ENCODE results near the gene TTC7B. TPM values are rescaled to one million over a fixed set of nuclear protein-coding genes. Genes with fewer than 3 reads are reported as not detected.

The TTC7B gene
- total RNA-seq, 4 donors from 2014 or later = 14.3 to 48.9 (median 32.5) TPM

DNA sequence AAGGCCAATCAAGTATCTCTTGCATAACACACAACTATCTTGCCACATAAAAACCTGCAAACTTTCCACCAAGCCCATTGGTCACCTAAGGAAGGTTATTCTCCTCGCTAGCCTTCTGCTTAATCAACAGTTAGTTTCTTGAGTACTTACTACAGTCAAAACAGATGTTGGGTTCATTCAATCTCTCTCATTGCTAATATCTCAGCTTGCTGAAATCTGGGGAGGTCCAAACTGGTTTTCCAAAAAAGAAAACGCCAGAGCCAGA lies 74.6 kb downstream of the TTC7B start:
- WGBS = 95% methylated on average over 2 of the region's 2 CpGs

DNA sequence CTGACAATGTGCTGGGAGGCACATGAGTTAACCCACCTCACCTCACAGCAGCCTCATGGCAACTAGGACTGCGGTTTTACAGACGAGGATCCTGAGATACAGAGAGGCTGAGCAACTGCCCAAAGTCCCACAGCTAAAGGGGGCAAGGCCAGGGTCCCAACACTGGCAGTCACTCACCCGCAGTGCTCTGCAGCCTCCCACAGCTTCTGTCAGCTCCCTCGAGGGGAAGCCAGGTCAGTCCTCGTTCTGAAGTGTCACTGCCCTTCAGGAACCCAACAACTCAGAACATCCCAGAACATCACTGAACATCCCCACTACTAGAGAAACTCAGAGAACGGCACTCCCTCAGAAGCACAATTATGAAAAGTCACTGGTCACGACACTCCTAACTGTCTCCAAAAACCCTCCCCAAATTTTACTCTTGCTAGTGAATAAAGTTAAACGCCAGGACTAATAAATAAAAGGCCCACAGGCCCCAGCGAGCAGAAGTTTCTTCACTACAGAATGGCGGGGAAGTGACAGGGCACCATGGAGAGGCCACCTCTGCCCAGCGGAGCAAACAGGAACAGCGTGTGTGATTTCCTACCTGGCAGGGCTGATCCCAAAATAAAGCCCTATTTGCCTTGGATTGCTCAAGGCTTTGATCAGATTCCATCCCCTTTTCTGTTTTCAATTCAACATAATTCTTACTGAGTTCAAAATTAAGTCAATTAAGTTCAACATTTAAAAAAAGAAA lies 75.1 kb downstream of the TTC7B start:
- no peaks in the 10 kb centered on the region for H3K27me3 ChIP-seq
- H3K4me1 ChIP-seq = no peaks in the 10 kb centered on the region
- no peak overlapping the region for H3K27ac ChIP-seq
- WGBS = 88% methylated on average over 12 of the region's 12 CpGs
- no peaks in the 10 kb centered on the region for H3K9me3 ChIP-seq
- no peaks in the 10 kb centered on the region for H3K36me3 ChIP-seq
- H3K4me3 ChIP-seq = no peak overlapping the region
- TF ChIP-seq POLR2A (IDR thresholded peaks at IDR 0.05) = no peak
- TF ChIP-seq EP300 (IDR thresholded peaks at IDR 0.05) = no peak
- no peak for TF ChIP-seq POLR2AphosphoS5 (IDR thresholded peaks at IDR 0.05)
- TF ChIP-seq, protein P1, sequence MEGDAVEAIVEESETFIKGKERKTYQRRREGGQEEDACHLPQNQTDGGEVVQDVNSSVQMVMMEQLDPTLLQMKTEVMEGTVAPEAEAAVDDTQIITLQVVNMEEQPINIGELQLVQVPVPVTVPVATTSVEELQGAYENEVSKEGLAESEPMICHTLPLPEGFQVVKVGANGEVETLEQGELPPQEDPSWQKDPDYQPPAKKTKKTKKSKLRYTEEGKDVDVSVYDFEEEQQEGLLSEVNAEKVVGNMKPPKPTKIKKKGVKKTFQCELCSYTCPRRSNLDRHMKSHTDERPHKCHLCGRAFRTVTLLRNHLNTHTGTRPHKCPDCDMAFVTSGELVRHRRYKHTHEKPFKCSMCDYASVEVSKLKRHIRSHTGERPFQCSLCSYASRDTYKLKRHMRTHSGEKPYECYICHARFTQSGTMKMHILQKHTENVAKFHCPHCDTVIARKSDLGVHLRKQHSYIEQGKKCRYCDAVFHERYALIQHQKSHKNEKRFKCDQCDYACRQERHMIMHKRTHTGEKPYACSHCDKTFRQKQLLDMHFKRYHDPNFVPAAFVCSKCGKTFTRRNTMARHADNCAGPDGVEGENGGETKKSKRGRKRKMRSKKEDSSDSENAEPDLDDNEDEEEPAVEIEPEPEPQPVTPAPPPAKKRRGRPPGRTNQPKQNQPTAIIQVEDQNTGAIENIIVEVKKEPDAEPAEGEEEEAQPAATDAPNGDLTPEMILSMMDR (IDR thresholded peaks at IDR 0.05) = no peak
- no peak for DNase-seq (ENCODE audit: low spot score in 2 of 2)

More for the DNA sequence above, 74.6 kb downstream of the TTC7B start:
- Histone ChIP-seq H3K9me3 (no peaks in the 10 kb centered on the region), H3K36me3 (no peaks in the 10 kb centered on the region), H3K27me3 (no peaks in the 10 kb centered on the region), H3K4me3 (no peak overlapping the region), H3K27ac (no peak overlapping the region), H3K4me1 (no peaks in the 10 kb centered on the region)
- TF ChIP-seq POLR2AphosphoS5 (IDR thresholded peaks at IDR 0.05) = no peak
- TF ChIP-seq POLR2A (IDR thresholded peaks at IDR 0.05) = no peak
- TF ChIP-seq, protein P1 (IDR thresholded peaks at IDR 0.05) = no peak
- no peak for TF ChIP-seq EP300 (IDR thresholded peaks at IDR 0.05)
- no peak for DNase-seq (ENCODE audit: low spot score in 2 of 2)

DNA sequence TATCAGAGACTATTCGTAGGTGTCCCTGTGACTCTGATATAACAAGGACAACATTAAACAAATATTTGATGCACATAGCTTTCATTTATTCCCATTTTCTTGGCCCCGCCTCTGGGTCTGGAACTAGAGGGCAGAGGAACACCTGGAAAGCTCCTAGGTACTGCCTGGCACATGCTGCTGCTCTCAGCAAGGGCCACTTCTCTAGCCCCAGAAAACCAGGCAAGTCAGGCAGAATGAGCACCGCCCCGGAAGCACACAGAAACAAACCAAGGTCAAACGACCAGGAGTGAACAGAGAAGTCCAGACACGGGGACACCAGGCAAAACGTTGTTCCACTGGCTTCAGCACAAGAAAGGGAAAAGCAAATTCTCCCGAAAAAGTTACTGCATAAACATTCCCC lies 76.1 kb downstream of the TTC7B start:
- Histone ChIP-seq H3K4me3 (no peak overlapping the region), H3K27ac (no peak overlapping the region), H3K27me3 (no peaks in the 10 kb centered on the region), H3K4me1 (no peaks in the 10 kb centered on the region), H3K9me3 (no peaks in the 10 kb centered on the region), H3K36me3 (no peaks in the 10 kb centered on the region)
- no peak for DNase-seq (ENCODE audit: low spot score in 2 of 2)
- TF ChIP-seq POLR2AphosphoS5 (IDR thresholded peaks at IDR 0.05) (no peak), POLR2A (IDR thresholded peaks at IDR 0.05) (no peak), EP300 (IDR thresholded peaks at IDR 0.05) (no peak)
- TF ChIP-seq, protein P1 (IDR thresholded peaks at IDR 0.05) = no peak
- 86% methylated on average over 8 of the region's 8 CpGs for WGBS

DNA sequence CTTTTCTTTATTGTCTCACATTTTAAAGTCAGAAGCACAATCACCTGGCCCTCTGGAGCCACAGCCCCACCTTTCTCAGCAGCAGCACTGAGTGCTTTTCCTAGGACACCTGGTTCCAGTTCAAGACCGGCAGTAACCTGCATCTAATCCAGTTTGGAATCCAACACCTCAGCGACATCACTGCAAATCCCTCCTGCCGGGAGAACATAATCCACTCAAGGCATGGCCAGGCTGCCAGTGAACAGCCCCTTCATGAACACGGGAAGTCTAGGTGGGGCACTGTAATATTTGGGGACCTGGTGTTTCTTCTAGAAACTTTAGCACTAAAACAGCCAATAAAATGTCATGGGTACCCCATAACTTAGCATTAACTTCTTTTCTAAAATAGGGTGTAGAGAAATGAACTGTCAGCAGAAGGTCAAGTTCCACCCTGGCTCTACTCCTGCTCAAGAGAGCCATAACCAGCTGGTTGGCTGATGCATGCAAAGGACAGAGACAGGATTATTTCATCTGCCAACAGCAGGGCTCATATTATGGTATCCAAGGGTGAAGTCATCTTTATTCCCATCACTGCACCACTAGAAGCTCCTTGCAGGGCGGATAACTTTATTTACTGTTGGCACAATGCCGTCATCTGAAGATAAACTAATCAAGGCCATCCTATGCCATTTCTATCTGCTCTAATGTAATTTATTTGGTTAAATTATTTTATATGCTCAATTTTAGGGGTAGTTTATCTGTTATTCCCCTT lies 76.7 kb downstream of the TTC7B start:
- H3K4me3 ChIP-seq = no peak overlapping the region
- 73% methylated on average over 6 of the region's 6 CpGs for WGBS
- no peak for DNase-seq (ENCODE audit: low spot score in 2 of 2)
- H3K9me3 ChIP-seq = no peaks in the 10 kb centered on the region
- no peaks in the 10 kb centered on the region for H3K4me1 ChIP-seq
- TF ChIP-seq, protein P1 (IDR thresholded peaks at IDR 0.05) = no peak
- TF ChIP-seq POLR2AphosphoS5 (IDR thresholded peaks at IDR 0.05) (no peak), EP300 (IDR thresholded peaks at IDR 0.05) (no peak), POLR2A (IDR thresholded peaks at IDR 0.05) (no peak)
- H3K27me3 ChIP-seq = no peaks in the 10 kb centered on the region
- no peak overlapping the region for H3K27ac ChIP-seq
- no peaks in the 10 kb centered on the region for H3K36me3 ChIP-seq

DNA sequence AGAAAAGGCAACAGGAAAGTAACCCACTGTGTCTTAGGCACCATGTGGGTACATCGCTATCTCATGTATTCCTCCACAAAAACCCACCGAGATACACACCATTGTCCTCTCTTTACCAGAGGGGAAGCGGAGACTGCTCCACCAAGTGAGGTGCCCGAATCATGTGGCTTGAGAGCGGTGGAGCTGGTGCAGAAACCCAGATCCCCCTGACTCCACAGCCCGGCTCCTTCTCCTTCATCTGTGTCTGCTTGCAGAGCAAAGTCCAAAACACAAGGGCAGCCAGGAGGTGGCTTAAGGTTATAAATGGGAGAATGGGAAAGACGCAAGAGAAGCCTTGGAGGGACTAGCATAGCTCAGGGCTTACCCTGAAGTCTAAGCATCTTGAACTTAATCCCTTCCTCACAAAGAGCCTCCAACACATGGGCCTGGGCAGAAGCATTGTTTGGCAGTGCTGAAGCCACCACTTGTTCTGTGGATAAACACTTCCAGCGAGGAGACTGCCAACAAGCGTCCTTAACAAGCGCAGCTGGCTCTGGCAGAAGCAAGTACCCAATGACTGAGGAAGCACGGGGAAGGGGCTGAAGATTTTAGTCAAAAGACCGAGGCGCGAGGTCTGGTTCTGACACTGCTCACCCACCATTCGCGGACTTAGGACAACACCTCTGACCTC lies 83.0 kb downstream of the TTC7B start:
- WGBS = 85% methylated on average over 16 of the region's 16 CpGs

More for the DNA sequence above, 83.0 kb downstream of the TTC7B start:
- Histone ChIP-seq H3K9me3 (no peaks in the 10 kb centered on the region), H3K4me1 (no peaks in the 10 kb centered on the region), H3K27me3 (no peaks in the 10 kb centered on the region), H3K27ac (no peak overlapping the region), H3K36me3 (no peaks in the 10 kb centered on the region), H3K4me3 (no peak overlapping the region)
- no peak for DNase-seq (ENCODE audit: low spot score in 2 of 2)
- TF ChIP-seq EP300 (IDR thresholded peaks at IDR 0.05) (no peak), POLR2AphosphoS5 (IDR thresholded peaks at IDR 0.05) (no peak), POLR2A (IDR thresholded peaks at IDR 0.05) (no peak)
- TF ChIP-seq, protein P1 (IDR thresholded peaks at IDR 0.05) = no peak
